Raji (cell line): ENCODE measurements around the gene PLPP2.

Experiments
- POLR2A ChIP-seq: IDR thresholded peaks from 2 replicates; pipeline ENCODE4 v1.6.1; 2011; ENCODE audit warnings: low read depth, low read length, control low read depth; ENCODE audit not compliant: insufficient read depth

The PLPP2 gene

DNA sequence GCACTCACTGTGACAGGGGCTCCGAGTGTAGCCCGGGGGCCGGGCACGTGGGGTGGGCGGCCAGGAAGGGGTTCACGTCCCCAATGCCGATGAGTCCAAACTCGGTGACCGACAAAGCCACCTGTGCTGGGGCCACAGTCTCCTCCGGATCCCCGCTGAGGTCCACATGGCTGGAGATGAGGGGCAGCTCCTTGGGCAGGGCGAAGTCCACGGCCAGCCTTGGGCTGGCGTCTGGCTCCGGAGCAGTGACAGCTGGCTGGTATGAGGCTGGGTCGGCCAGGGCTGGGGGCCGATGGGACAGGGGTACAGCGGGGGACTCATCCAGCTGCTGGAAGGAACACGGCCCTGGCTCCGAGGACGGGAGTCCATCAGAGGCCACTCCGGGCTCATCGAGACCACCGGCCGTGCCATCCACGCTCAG is 15.9 kb upstream of the PLPP2 start:
- TF ChIP-seq POLR2A = no peak

DNA sequence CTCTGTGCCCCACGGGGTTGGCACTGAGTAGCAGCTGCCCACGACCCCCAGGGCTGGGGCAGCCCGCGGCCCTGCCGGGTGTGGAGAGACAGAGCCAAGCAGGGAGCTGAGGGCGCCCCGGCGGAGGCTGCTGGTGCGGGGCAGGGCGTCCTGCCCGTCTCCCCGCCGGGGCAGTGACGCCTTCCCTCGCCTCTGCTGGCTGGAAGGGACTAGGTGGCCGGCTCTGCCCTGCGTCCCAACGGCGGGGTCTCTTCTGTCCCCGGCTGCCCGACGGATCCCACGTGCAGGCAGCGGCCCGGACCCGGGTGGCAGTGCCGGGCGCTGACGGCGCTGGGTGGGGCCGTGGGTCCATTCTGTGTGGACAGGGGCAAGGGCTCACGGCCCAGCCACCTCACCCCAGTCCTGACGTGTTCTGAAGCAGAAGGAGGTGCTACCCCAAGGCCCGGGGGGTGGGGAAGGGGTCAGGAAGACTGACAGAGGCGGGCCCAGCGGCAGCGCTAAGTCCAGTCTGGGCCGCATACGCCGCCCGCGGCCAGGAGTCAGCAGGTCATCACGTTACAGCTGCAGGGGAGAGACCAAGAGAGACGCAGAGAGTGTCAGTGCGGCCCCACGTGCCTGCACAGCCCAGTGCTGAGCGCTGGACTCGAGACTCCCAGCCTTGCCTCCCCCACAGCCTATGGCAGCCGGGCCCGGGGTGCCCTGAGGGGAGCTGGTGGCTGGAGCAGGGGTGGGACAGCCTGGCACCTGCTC is 15.1 kb upstream of the PLPP2 start:
- TF ChIP-seq POLR2A = no peak

DNA sequence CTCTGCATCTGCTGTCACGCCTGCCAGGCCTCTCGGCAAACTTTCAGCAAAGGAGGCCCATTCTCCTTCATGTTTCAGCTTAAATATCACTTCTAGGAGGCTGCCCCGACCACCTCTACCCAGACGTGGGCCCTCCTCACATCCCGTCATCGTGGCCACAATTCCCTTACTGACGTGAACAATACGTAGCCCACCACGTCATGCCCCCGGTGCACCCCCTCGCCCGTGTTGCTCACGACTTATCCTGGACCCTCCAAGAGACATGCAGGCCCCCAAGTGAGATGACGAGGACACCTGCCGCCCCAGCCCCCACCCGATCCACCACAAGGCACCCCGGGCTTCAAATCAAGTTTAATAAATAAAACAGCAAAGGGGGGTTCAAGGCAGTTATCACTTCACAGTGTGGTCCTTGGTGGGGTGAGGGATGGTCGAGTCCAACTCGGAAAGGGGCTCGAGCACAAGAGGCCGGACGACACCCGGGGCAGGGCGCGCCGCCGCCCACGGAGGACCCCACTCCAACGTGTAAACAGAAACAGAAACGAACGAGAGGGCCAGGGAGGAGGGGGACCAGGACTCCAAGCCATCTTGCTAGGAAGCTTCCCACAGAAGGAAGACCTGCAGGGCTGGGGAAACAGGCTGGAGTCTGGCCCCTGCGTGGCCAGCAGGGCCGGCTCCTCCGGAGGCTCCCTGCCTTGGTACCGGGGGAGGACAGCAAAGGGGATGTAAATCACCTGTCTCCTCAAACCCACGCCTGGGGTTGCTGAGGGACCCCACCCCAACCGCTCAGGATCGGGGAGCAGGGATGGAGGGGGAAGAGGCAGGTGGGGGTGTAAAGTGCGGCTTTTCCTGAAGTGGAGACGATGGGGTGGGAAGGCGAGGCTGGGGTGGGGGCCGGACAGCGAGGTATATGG is 14.3 kb upstream of the PLPP2 start:
- TF ChIP-seq POLR2A = no peak

DNA sequence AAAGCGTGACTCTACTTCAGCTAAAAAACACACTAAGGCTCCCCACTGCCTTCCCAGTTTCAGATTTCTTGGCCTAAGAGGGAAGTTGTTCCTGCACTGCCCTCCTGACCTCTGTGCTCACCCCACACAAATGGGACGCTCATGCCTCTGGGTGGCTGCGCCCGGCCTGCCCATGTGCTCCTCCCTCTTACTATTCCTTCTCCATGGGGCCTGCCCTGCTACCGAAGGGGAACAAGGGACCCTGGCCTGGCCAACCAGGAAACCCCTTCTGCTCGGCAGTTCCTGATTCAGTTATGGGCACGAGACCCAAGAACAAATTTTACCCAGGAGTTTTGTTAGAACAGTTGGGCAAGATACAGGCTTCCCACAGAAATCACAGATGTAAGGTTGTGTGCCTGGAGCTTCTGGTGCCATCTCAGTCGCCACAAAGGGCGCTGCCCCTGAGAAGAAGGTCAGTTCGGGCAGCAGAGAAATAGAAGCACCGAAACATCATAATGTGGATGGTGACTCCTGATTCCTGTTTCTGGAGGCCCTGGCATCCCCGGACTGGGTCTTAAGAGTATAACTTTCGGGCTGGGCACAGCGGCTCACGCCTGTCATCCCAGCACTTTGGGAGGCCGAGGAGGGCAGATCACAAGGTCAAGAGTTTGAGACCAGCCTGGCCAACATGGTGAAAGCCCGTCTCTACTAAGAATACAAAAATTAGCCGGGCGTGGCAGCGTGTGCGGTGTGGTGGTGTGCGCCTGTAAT is 5.4 kb upstream of the PLPP2 start:
- no peak for TF ChIP-seq POLR2A

DNA sequence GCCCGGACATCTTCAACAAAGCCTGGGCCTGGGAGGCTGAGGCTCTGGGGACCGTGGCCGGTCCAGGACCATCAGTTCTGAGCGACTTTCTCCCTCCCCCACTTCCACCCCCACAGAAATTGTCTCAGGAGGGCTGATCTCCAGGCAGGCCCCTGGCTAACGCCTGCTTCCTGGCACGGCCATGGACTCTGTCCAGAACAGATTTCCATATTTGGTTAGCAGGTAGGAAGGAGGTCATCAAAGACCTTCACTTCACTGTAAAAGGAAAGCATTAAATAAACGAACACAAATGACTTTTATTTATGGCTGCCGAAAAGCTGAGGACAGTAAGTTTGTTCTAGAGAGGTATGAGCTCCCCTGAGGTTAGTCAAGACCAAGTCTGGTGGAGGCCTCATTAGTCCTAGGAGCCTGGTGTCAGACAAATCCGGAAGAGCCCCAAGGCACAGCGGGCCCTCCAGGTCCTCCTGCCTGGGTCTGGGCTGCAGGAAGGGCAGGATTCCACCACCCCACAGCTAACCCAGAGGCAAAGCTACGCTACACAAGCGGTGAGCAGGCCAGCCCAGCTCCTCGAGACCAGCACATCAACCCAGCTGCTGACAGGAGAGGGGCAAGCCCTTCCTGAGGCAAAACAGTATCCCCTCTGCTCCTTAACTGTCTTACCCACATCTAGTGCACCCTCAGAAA is 4.6 kb upstream of the PLPP2 start:
- TF ChIP-seq POLR2A = no peak

GRCh38 chr19:294946-295686 is 3.9 kb upstream of the PLPP2 start:
- no peak for TF ChIP-seq POLR2A

DNA sequence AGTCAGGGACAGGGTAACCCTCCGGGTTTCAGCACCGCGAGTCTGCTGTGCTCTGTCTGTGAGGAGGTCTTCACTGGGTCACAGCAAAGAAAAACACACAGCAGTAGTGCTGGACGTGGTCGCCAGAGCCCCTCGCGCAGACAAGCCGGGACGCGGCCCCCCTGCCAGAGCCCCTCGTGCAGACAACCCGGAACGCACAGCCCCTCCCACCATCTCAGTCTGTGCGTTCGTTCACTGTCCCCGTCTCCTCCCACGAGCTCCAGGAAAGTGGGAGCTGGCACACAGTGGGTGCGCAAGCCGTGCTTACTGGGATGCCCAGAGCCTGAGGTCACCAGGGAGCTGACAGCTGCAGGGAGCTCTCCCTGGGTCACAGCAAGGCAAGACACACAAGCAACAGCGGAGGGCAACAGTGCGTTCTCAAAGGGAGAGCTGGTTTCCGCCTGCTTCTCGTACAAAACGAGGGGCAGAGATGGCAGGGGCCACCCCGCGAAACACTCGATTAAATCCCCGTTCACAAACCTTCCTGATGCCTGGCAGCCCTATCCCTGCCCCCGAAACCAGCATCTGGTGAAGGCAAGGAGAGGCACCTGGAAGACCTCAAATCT is 3.2 kb upstream of the PLPP2 start:
- no peak for TF ChIP-seq POLR2A

- TF ChIP-seq POLR2A = no peak
Measured at GRCh38 chr19:293436-294110, 2.4 kb upstream of the PLPP2 start.

GRCh38 chr19:292951-293350 is 1.7 kb upstream of the PLPP2 start:
- TF ChIP-seq POLR2A = no peak

- no peak for TF ChIP-seq POLR2A
Measured at GRCh38 chr19:292281-292884, 1.2 kb upstream of the PLPP2 start.

DNA sequence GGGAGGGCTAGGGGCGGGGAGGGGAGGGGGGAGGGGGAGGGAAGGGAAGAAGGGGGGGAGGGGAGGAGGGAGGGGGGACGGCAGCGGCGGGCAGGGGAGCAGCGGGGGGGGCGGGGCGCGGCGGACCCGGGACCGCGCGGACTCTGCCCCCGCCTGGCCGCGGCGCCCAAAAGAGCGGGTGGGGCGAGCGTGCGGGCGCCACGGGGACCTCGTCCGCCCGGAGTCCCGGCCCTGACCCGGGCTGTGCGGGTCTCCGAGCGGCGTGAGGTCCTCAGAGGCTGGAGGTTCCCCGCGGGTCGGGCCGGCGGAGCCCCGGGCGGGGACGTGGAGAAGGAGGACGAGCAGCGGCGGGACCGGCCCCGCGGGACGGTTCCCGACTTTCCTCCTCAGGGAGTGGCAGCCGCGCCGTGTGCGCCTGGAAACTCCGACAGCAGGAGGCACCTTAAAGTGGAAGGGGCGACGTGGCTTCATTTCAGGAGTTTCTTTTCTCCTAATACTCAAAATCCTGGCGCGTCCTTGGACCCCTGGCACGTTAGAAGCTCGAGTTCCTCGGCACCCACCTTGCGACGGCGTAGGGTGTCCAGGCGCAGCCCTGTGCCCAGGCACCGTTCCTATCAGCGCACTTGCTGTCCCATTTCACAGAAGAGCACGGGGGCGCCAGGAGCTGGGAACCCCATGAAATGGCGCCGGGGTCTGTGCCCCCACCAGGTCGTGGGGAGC is 518 bp upstream of the PLPP2 start:
- no peak for TF ChIP-seq POLR2A

DNA sequence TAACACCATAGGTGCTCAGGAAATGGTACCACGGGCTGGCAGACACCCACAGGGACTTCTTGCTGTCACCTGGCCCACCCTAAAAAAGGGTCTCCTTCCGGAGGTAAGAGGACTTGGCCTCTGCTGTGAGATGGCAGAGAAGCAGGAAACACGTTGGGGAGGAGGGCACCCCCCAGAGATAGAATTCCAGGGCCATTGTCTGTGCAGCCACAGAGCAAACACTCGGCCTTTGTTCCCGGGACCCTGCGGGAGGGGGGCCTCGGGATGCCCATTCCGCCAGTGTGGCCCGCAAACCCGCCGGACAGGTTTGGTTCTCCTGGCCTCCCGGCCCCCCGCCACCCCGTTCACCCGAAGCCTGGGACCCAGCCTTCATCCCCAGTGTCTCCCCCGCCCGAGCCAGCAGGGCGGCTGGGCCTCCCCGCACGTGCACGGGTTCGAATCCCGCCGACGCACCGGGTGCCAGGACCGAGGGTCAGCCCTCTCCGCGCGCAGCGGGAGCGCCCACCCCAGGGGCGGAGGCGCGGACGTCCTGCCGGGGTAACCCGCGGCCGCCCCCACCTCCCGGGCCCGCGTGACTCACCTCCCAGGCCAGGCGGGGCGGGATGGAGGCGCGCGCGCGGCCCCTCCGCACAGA is 714 bp downstream of the PLPP2 start:
- no peak for TF ChIP-seq POLR2A
